ENCODE data around the gene METTL22. TPM values are rescaled to one million over a fixed set of nuclear protein-coding genes. Genes with fewer than 3 reads are reported as not detected.

Gene METTL22
- total RNA-seq, 2 donors from 2014 or later = 46.5 to 53.3 TPM

- H3K9me3 Mint-ChIP-seq = peaks cover 2 to 4% of the 10 kb centered on the region in 2 donors
Observed at GRCh38 chr16:8682551-8683259, 61.2 kb downstream of the METTL22 start.

DNA sequence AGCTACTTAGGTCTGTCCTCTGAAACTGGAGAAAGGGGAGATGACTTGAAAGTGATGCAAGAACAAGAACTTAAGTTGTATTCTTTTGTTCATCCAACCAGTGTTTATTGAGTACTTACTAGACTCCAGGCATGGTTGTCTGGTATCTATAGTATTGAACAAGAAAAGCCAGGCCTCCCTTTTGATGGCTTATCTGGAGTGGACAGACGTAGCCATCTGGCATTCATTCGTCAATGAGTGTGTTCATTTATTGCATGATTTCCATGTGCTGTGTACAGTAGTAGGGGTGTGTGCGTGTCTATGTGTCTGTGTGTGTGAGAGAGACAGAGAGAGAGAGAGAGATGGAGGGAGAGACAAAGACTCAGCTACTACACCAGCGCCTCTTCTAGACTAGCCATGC, 62.1 kb downstream of the METTL22 start:
- H3K4me1 Mint-ChIP-seq (ENCODE audit: low read depth) = no peaks in the 10 kb centered on the region
- H3K4me3 Mint-ChIP-seq = no peak overlapping the region
- peaks cover 9 to 15% of the 10 kb centered on the region in 2 donors for H3K36me3 Mint-ChIP-seq (ENCODE audit: insufficient read depth in 2 of 2)
- DNase-seq (no peak), ATAC-seq (replicated peaks in 1 of 2) (no peak)
- H3K27me3 Mint-ChIP-seq (ENCODE audit: low read depth) = no peaks in the 10 kb centered on the region
- H3K27ac Mint-ChIP-seq = no peak overlapping the region
- peaks cover 2 to 4% of the 10 kb centered on the region in 2 donors for H3K9me3 Mint-ChIP-seq

More at GRCh38 chr16:8682551-8683259, 61.2 kb downstream of the METTL22 start:
- H3K4me1 Mint-ChIP-seq (ENCODE audit: low read depth) = no peaks in the 10 kb centered on the region
- no peak overlapping the region for H3K27ac Mint-ChIP-seq
- no peaks in the 10 kb centered on the region for H3K27me3 Mint-ChIP-seq (ENCODE audit: low read depth)
- H3K4me3 Mint-ChIP-seq = no peak overlapping the region
- DNase-seq (no peak), ATAC-seq (replicated peaks in 1 of 2) (no peak)
- H3K36me3 Mint-ChIP-seq (ENCODE audit: insufficient read depth in 2 of 2) = peaks cover 9 to 16% of the 10 kb centered on the region in 2 donors

DNA sequence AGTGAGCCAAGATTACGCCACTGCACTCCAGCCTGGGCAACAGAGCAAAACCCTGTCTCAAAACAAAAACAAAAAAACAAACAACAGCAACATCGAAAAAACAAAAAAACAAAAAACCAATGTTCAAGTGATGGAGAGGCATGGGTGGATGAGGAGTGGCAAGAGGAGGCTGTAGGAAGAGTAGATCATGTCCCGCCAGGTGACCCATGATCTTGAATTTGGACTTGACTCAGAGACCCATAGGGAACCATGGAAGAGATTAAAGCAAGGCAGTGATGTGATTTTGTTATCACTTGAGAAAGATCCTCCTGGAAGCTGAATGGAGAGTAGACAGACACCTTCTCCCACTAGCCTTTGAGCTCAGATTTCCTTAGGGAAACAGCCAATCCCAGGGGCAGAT, 64.1 kb downstream of the METTL22 start:
- H3K27ac Mint-ChIP-seq = no peak overlapping the region
- DNase-seq (no peak), ATAC-seq (replicated peaks in 1 of 2) (no peak)
- no peaks in the 10 kb centered on the region for H3K27me3 Mint-ChIP-seq (ENCODE audit: low read depth)
- no peak overlapping the region for H3K4me3 Mint-ChIP-seq
- H3K36me3 Mint-ChIP-seq (ENCODE audit: insufficient read depth in 2 of 2) = peaks cover 13 to 21% of the 10 kb centered on the region in 2 donors
- no peaks in the 10 kb centered on the region for H3K4me1 Mint-ChIP-seq (ENCODE audit: low read depth)
- peaks cover 8 to 9% of the 10 kb centered on the region in 2 donors for H3K9me3 Mint-ChIP-seq

DNA sequence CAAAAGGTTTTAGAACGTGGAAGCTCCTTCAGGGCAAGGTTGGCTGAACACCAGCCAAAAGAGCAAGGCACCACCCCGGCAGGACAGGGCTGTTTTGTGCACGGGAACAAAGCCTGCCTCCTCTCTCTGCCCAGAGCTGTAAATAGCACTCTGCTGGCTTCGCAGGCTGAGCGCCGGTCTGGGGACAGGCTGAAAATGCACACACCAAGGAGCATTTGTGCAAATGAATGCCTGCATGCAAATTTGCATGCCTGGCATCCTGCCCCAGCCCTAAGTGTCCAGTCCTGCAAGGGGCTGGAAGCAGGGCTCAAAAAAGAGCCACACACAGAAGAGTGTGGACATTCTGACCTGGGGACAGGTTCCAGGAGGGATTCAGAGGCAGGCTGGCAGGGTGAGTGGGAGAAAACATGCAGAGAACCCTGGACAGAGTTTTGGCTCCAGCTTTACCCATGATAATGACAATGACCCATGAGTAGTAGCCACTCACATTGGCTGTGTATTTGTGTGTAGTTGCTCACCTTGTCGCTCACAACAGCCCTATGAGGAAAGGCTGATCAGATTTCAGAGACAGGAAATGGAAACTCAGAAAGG, 64.6 kb downstream of the METTL22 start:
- no peak for DNase-seq

DNA sequence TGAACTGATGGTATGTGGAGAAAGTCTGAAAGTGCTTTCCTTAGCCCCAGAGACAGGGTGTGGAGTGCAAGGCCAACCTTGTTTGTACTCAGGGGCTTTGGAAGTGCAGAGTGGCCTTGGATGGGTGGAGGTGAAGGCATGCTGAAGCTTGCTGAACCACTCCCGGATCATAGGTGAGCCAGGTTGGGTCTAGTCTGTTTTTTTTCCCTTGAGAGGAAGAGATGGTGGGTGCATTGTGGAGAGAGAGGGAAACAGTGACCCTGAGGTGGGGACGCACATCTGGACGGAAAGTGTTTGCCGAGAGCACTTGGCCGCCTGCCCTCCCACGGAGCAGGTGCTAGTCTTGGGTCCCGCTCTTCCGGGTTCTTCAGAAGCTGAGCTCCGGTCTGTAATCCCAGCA, 65.4 kb downstream of the METTL22 start:
- no peak for ATAC-seq (replicated peaks in 1 of 2)

More for the DNA sequence above, 64.6 kb downstream of the METTL22 start:
- Mint-ChIP-seq H3K4me1 (ENCODE audit: low read depth) (no peaks in the 10 kb centered on the region), H3K36me3 (ENCODE audit: insufficient read depth in 2 of 2) (peaks cover 13 to 22% of the 10 kb centered on the region in 2 donors), H3K27me3 (ENCODE audit: low read depth) (no peaks in the 10 kb centered on the region), H3K27ac (no peak overlapping the region), H3K4me3 (no peak overlapping the region), H3K9me3 (peaks cover 8 to 9% of the 10 kb centered on the region in 2 donors)
- no peak for ATAC-seq (replicated peaks in 1 of 2)

DNA sequence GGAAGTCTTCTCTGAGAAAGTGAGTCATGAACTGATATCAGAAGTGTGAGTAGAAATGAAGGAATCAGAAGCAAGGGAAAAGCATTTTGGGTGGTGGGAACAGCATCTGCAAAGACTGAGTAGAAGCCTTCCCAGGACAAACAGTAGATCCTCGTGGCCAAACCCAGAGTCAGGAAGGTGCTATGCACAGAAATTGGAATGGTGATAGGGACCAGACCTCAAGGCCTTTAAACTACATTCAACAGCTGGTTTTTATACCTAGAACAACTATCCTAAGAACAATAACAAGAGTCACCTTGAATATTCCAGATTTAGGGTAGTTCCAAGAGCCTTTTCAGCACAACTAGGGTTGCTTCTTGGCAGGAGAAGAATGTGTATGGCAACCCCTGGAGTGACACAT, 68.2 kb downstream of the METTL22 start:
- DNase-seq (no peak), ATAC-seq (replicated peaks in 1 of 2) (no peak)
- Mint-ChIP-seq H3K4me3 (no peak overlapping the region), H3K9me3 (peaks cover 8 to 9% of the 10 kb centered on the region in 2 donors), H3K27me3 (ENCODE audit: low read depth) (no peaks in the 10 kb centered on the region), H3K36me3 (ENCODE audit: insufficient read depth in 2 of 2) (peaks cover 13 to 21% of the 10 kb centered on the region in 2 donors), H3K4me1 (ENCODE audit: low read depth) (no peaks in the 10 kb centered on the region), H3K27ac (no peak overlapping the region)

More for the DNA sequence above, 65.4 kb downstream of the METTL22 start:
- peaks cover 8 to 9% of the 10 kb centered on the region in 2 donors for H3K9me3 Mint-ChIP-seq
- peaks cover 13 to 22% of the 10 kb centered on the region in 2 donors for H3K36me3 Mint-ChIP-seq (ENCODE audit: insufficient read depth in 2 of 2)
- no peak overlapping the region for H3K27ac Mint-ChIP-seq
- no peaks in the 10 kb centered on the region for H3K27me3 Mint-ChIP-seq (ENCODE audit: low read depth)
- no peaks in the 10 kb centered on the region for H3K4me1 Mint-ChIP-seq (ENCODE audit: low read depth)
- DNase-seq = no peak
- H3K4me3 Mint-ChIP-seq = no peak overlapping the region

- no peak for DNase-seq
- H3K27ac Mint-ChIP-seq = no peak overlapping the region
- H3K4me1 Mint-ChIP-seq (ENCODE audit: low read depth) = no peaks in the 10 kb centered on the region
- peaks cover 12 to 18% of the 10 kb centered on the region in 2 donors for H3K36me3 Mint-ChIP-seq (ENCODE audit: insufficient read depth in 2 of 2)
- no peaks in the 10 kb centered on the region for H3K27me3 Mint-ChIP-seq (ENCODE audit: low read depth)
- no peak overlapping the region for H3K4me3 Mint-ChIP-seq
- H3K9me3 Mint-ChIP-seq = peaks cover 8 to 9% of the 10 kb centered on the region in 2 donors
- no peak for ATAC-seq (replicated peaks in 1 of 2)
Observed at GRCh38 chr16:8691728-8692127, 70.2 kb downstream of the METTL22 start.

DNA sequence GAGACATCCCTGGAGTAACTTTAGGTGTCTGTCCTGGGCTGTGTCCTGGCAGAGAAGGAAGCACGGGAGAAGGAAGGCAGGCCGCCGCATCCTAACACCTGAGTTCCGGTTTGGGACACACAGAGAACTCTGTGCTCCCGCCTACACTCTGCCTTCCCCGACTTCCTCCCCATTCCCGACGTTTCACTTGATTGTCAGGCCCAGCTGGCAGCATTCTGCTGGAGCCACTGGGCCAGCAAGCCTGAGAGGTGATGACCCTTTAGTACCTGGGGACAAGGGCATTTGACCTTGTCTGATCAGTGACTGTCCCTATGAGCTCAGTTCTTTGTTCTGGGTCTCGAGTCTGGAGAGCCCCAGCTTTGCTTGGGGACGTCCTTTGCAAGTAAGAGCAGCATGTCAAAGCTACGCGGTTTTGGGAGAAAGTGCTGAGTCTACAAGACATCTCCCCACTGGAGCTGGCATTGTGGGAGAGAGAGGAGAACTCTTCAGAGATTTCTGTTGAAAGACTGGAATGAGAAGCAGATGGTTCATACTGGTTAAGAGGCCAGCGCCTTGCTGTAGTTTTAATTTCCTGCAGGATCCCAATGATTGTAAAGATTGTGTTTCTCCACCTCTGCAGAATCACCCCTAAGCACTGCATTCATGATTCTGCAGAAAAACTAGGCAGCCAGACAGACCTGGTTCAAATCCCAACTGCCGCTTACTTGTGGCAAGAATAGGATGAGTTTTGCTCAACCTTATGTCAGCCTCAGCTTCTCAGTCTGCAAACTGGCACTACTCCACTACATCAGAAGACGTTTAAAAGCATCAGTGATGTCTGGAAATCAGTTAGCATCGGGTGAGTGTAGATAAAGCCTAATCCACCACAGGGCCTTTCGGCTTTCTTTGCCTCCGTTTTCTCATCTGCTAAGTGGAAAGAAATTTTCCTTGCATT, 73.6 kb downstream of the METTL22 start:
- no peak for DNase-seq
- no peak for ATAC-seq (replicated peaks in 1 of 2)
- H3K4me3 Mint-ChIP-seq = no peak overlapping the region
- H3K27me3 Mint-ChIP-seq (ENCODE audit: low read depth) = no peaks in the 10 kb centered on the region
- H3K27ac Mint-ChIP-seq = no peak overlapping the region
- H3K36me3 Mint-ChIP-seq (ENCODE audit: insufficient read depth in 2 of 2) = peaks cover 1 to 6% of the 10 kb centered on the region in 2 donors
- no peaks in the 10 kb centered on the region for H3K4me1 Mint-ChIP-seq (ENCODE audit: low read depth)
- peaks cover 0 to 2% of the 10 kb centered on the region in 2 donors for H3K9me3 Mint-ChIP-seq

GRCh38 chr16:8696880-8697279, 75.4 kb downstream of the METTL22 start:
- Mint-ChIP-seq H3K9me3 (no peaks in the 10 kb centered on the region), H3K4me1 (ENCODE audit: low read depth) (no peaks in the 10 kb centered on the region)
- ATAC-seq (replicated peaks in 1 of 2) = no peak

DNA sequence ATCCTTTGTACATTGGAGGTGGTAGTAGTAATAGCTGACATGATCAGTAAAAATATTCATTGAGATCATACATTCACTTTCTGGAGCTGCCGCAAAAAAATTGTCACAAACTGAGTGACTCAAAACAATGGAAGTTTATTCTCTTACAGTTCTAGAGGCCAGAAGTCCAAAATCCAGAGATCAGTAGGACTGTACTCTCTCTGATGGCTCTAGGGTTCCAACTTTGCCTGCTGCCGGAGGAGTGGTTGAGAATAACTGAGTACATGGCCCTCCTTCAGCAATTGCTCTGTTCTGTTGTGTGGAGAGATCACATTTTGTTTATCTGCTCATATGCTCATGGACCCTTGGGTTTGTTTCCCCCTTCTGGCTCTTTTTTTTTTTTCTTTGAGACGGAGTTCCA, 76.5 kb downstream of the METTL22 start:
- H3K4me1 Mint-ChIP-seq (ENCODE audit: low read depth) = no peaks in the 10 kb centered on the region
- no peak overlapping the region for H3K27ac Mint-ChIP-seq
- ATAC-seq (replicated peaks in 1 of 2) (no peak), DNase-seq (no peak)
- no peaks in the 10 kb centered on the region for H3K27me3 Mint-ChIP-seq (ENCODE audit: low read depth)
- no peaks in the 10 kb centered on the region for H3K36me3 Mint-ChIP-seq (ENCODE audit: insufficient read depth in 2 of 2)
- no peaks in the 10 kb centered on the region for H3K9me3 Mint-ChIP-seq
- H3K4me3 Mint-ChIP-seq = no peak overlapping the region

More at GRCh38 chr16:8696880-8697279, 75.4 kb downstream of the METTL22 start:
- no peak overlapping the region for H3K27ac Mint-ChIP-seq
- no peaks in the 10 kb centered on the region for H3K36me3 Mint-ChIP-seq (ENCODE audit: insufficient read depth in 2 of 2)
- DNase-seq = no peak
- no peak overlapping the region for H3K4me3 Mint-ChIP-seq
- H3K27me3 Mint-ChIP-seq (ENCODE audit: low read depth) = no peaks in the 10 kb centered on the region
